ENCODE data around the gene DSC2. TPM values are rescaled to one million over a fixed set of nuclear protein-coding genes. Genes with fewer than 3 reads are reported as not detected.

Gene DSC2
- total RNA-seq, 2 donors from 2014 or later = 58.4 to 72.4 TPM

DNA sequence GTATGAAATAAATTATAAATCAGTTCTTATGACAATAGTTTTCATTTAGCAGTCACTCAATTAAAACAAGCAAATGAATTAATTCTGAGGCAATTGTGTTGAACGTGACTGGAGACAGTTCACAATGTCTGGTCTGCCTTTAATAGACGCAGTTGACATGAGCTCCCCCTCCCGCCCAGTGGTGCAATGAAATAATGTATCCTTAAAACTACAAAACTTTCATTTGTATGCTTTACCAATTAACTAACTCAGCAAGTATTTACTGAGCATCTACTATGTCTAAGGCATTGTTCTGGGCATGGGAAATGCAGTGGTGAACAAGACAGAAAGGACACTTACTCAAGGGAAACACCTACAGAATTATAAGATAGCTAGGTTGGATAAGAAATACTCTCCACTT is 3.5 kb upstream of the DSC2 start:
- H3K27ac ChIP-seq (ENCODE audit: low read depth, low read length) = no peak overlapping the region
- no peak overlapping the region for H3K9ac ChIP-seq (ENCODE audit: extremely low read depth, low read length, poor library complexity, severe bottlenecking)
- H3K4me3 ChIP-seq (ENCODE audit: low read length) = no peak overlapping the region
- TF ChIP-seq, protein P1, sequence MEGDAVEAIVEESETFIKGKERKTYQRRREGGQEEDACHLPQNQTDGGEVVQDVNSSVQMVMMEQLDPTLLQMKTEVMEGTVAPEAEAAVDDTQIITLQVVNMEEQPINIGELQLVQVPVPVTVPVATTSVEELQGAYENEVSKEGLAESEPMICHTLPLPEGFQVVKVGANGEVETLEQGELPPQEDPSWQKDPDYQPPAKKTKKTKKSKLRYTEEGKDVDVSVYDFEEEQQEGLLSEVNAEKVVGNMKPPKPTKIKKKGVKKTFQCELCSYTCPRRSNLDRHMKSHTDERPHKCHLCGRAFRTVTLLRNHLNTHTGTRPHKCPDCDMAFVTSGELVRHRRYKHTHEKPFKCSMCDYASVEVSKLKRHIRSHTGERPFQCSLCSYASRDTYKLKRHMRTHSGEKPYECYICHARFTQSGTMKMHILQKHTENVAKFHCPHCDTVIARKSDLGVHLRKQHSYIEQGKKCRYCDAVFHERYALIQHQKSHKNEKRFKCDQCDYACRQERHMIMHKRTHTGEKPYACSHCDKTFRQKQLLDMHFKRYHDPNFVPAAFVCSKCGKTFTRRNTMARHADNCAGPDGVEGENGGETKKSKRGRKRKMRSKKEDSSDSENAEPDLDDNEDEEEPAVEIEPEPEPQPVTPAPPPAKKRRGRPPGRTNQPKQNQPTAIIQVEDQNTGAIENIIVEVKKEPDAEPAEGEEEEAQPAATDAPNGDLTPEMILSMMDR (conservative IDR thresholded peaks at IDR 0.05) = no peak
- 75 to 96% methylated on average over 2 to 3 of the region's 3 CpGs for WGBS, 2 experiments (ENCODE audit: insufficient coverage in 1 of 2, insufficient read length in 1 of 2)
- no peak overlapping the region for H3K27ac Mint-ChIP-seq
- H3K9me3 ChIP-seq (ENCODE audit: control insufficient read depth, low read length) = no peaks in the 10 kb centered on the region
- H3K27me3 Mint-ChIP-seq (ENCODE audit: insufficient read depth) = no peaks in the 10 kb centered on the region
- H3K4me1 Mint-ChIP-seq = peaks cover 13% of the 10 kb centered on the region
- H3K36me3 ChIP-seq (ENCODE audit: control insufficient read depth, insufficient read depth, low read length) = no peaks in the 10 kb centered on the region
- no peaks in the 10 kb centered on the region for H3K9me3 Mint-ChIP-seq
- peaks cover 3% of the 10 kb centered on the region for H3K4me1 ChIP-seq (ENCODE audit: control insufficient read depth, insufficient read depth, low read length)
- DNase-seq = no peak
- no peak overlapping the region for H3K4me3 Mint-ChIP-seq
- H3K27me3 ChIP-seq (ENCODE audit: control insufficient read depth, insufficient read depth, low read length, poor library complexity, severe bottlenecking) = no peaks in the 10 kb centered on the region
- no peaks in the 10 kb centered on the region for H3K36me3 Mint-ChIP-seq (ENCODE audit: low read depth)

DNA sequence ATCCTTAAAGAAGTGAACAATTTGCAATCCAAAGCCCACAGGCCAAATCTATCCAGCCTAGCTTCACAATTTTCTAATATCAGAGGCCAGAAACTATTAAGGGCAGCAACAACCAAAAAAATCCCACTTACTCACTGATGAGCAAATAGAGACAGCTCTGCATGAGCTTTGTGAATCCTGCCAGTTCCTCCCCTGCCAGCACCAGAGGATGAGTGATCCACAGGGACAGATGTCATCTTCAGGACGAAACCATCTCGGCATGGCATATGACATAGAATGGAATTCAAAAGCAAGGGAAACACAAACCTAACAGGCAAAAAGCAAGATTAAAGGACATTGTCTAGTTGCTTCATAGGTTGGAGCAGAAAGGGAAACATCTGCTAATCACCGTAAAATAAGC is 2.2 kb upstream of the DSC2 start:
- H3K4me1 ChIP-seq (ENCODE audit: control insufficient read depth, insufficient read depth, low read length) = no peaks in the 10 kb centered on the region
- Mint-ChIP-seq H3K9me3 (no peaks in the 10 kb centered on the region), H3K27ac (no peak overlapping the region), H3K36me3 (ENCODE audit: low read depth) (no peaks in the 10 kb centered on the region), H3K4me3 (no peak overlapping the region), H3K27me3 (ENCODE audit: insufficient read depth) (no peaks in the 10 kb centered on the region), H3K4me1 (peaks cover 22% of the 10 kb centered on the region)
- H3K9ac ChIP-seq (ENCODE audit: extremely low read depth, low read length, poor library complexity, severe bottlenecking) = no peak overlapping the region
- TF ChIP-seq, protein P1 (conservative IDR thresholded peaks at IDR 0.05) = no peak
- H3K27ac ChIP-seq (ENCODE audit: low read depth, low read length) = no peak overlapping the region
- H3K36me3 ChIP-seq (ENCODE audit: control insufficient read depth, insufficient read depth, low read length) = no peaks in the 10 kb centered on the region
- DNase-seq = no peak
- H3K4me3 ChIP-seq (ENCODE audit: low read length) = no peak overlapping the region
- H3K27me3 ChIP-seq (ENCODE audit: control insufficient read depth, insufficient read depth, low read length, poor library complexity, severe bottlenecking) = no peaks in the 10 kb centered on the region
- WGBS, 2 experiments (ENCODE audit: insufficient coverage in 1 of 2, insufficient read length in 1 of 2) = 86 to 94% methylated on average over 3 of the region's 3 CpGs
- no peaks in the 10 kb centered on the region for H3K9me3 ChIP-seq (ENCODE audit: control insufficient read depth, low read length)

DNA sequence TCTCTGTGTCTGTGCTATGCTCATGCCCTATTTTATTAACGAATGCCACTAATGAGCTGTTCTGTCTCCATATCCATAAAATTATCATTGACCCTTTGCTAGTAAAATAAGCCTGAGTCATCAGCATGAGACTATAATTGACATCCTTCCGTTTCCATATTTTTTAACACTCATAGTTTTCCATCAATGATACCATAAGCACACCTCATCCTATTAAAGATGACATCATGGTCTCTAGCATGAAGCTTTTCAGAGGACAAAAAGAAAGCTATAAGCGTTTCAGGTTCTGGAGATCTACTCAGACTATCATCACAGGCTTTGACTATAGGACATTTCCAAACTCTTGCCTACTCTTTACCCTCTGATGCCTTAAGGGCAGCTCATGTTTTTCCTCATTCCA is 1.2 kb upstream of the DSC2 start:
- Mint-ChIP-seq H3K27ac (no peak overlapping the region), H3K4me3 (no peak overlapping the region)

More for the DNA sequence above, 1.2 kb upstream of the DSC2 start:
- Histone ChIP-seq H3K27me3 (ENCODE audit: control insufficient read depth, insufficient read depth, low read length, poor library complexity, severe bottlenecking) (no peaks in the 10 kb centered on the region), H3K9ac (ENCODE audit: extremely low read depth, low read length, poor library complexity, severe bottlenecking) (no peak overlapping the region), H3K4me3 (ENCODE audit: low read length) (no peak overlapping the region), H3K9me3 (ENCODE audit: control insufficient read depth, low read length) (no peaks in the 10 kb centered on the region), H3K4me1 (ENCODE audit: control insufficient read depth, insufficient read depth, low read length) (no peaks in the 10 kb centered on the region), H3K27ac (ENCODE audit: low read depth, low read length) (no peak overlapping the region), H3K36me3 (ENCODE audit: control insufficient read depth, insufficient read depth, low read length) (no peaks in the 10 kb centered on the region)
- WGBS, 2 experiments (ENCODE audit: insufficient coverage in 1 of 2, insufficient read length in 1 of 2) = 92 to 100% methylated on average over 3 of the region's 3 CpGs
- H3K4me1 Mint-ChIP-seq = peaks cover 30% of the 10 kb centered on the region
- no peaks in the 10 kb centered on the region for H3K27me3 Mint-ChIP-seq (ENCODE audit: insufficient read depth)
- no peak for DNase-seq
- TF ChIP-seq, protein P1 (conservative IDR thresholded peaks at IDR 0.05) = no peak
- no peaks in the 10 kb centered on the region for H3K9me3 Mint-ChIP-seq
- H3K36me3 Mint-ChIP-seq (ENCODE audit: low read depth) = no peaks in the 10 kb centered on the region

All from endodermal cell (in vitro differentiated cells).